ENCODE data around the gene MTHFD2L.

Gene MTHFD2L

DNA sequence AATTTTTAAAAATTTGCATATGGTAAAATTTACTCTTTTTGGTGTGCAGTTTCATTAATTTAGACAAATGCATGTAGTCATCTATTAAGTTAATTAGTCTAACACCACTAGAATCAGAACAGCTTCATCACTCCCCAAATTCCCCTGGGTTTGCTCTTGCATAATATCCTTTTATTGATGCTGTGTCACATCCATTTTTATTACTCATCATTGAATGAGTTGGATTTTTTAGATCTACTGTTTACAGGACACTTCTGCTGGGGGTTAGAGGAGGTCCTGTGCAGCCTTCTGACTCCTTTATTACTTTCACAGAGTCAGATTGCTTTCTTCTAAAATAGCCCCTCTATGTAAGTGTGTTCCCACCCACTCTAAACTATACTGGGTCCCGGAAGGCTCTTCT, 65.9 kb downstream of the MTHFD2L start:
- no CpG with 5 or more reads among the region's 1 CpG for WGBS (ENCODE audit: extremely low coverage, insufficient coverage, low lambda C conversion rate)
- H2AK5ac ChIP-seq (ENCODE audit: low read length), result no peak overlapping the region
- H3K4me2 ChIP-seq (ENCODE audit: low read length), result no peak overlapping the region
- no peaks in the 10 kb centered on the region for H3K79me1 ChIP-seq (ENCODE audit: low read length)
- no peak overlapping the region for H3K9ac ChIP-seq (ENCODE audit: low read length)
- no peaks in the 10 kb centered on the region for H3K27me3 ChIP-seq (ENCODE audit: insufficient read depth, low read length, poor library complexity)
- no peak overlapping the region for H4K8ac ChIP-seq (ENCODE audit: low read depth, low read length)
- no peak overlapping the region for H2BK15ac ChIP-seq (replicated peaks; ENCODE audit: low read depth)
- no peak overlapping the region for H3K4ac ChIP-seq (ENCODE audit: low read depth, low read length)
- no peak overlapping the region for H4K5ac ChIP-seq (ENCODE audit: low read length)
- DNase-seq, result no peak
- H3K18ac ChIP-seq (ENCODE audit: low read length), result no peak overlapping the region
- no peaks in the 10 kb centered on the region for H3K79me2 ChIP-seq (ENCODE audit: control insufficient read depth, insufficient read depth, low read length)
- H3K4me3 ChIP-seq (ENCODE audit: low read length), result no peak overlapping the region
- H3K4me1 ChIP-seq (ENCODE audit: control insufficient read depth, low read depth, low read length), result no peaks in the 10 kb centered on the region
- no peaks in the 10 kb centered on the region for H3K36me3 ChIP-seq (ENCODE audit: control insufficient read depth, insufficient read depth, low read length)
- H3K23ac ChIP-seq (ENCODE audit: low read length), result no peak overlapping the region
- no peak overlapping the region for H3K56ac ChIP-seq (ENCODE audit: low read length)
- H2BK5ac ChIP-seq (ENCODE audit: low read length), result no peak overlapping the region
- H3K27ac ChIP-seq (ENCODE audit: low read depth, low read length), result no peak overlapping the region
- no peak overlapping the region for H2BK120ac ChIP-seq (ENCODE audit: low read depth, low read length)

DNA sequence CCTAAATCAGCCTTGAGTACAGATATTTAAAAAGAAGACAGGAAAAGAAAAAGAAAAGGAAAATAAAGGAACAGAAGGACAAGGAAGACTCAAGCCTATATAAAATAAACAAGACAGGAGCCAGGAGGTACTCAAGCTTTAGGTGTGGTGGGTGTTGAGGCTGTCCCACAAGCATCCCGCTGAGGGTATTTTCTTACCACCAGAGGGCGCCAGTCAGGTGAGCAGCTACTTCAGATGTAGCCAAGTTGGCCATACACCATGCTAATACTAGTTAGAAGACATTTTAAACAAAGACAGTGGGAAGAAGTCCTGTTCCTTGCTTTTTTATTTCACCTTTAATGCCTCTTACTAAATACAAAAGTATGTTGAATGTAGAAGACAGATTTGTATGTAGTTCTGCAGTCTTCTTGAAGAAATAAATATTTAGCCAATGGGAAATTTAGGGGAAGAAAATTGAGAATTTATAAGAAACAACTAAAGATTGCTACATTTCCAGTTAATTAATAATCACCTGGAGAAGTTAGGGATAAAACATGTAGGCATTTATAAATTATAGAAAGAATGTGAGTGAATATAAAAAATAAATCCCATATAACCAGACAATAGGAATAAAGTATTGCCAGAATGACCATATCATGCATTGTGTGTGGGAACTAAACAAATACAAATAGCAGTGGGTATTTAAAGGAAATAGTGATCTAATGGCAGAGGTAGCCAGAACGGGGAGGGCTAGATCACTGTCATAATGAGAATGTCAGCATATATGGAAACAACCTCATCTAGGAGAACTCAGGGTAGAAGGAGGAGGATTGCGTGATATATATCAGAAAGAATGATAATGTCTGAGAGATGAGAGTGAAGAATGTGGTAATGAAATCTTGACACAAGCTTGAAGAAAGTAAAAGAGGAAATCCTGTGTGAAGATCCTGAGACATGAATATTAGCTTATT, 71.0 kb downstream of the MTHFD2L start:
- no CpG with 5 or more reads among the region's 4 CpGs for WGBS (ENCODE audit: extremely low coverage, insufficient coverage, low lambda C conversion rate)
- H3K56ac ChIP-seq (ENCODE audit: low read length), result no peak overlapping the region
- peak; percentile 88 for DNase-seq

DNA sequence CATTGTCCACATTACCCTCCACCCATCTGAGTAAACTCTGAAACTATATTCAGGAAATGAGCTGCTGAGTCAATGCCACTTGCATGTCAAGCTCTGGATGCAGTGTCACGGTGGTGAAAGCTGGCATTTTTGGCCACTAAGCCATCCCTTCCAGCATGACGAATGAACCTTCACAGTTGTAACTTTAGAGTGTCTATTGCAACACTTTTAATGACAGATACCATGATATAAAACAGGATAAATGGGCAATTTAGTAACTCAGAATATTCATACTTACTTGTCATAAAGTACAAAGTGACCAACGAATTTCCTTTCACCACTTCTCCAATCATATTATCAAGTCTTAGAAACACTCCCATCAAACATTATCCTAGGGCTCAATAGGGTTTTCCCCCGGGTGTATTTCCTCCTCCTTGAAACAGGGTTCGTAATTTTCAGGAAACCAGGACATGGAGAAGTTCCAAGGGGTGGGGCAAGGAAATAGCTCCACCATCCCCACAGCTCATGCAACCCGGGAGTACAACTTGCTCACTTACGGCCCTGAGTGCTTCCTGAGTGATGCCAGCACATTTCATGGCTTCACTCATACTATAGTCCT, 73.1 kb downstream of the MTHFD2L start:
- no CpG with 5 or more reads among the region's 7 CpGs for WGBS (ENCODE audit: extremely low coverage, insufficient coverage, low lambda C conversion rate)
- no peak overlapping the region for H3K9ac ChIP-seq (ENCODE audit: low read length)

More for the DNA sequence above, 71.0 kb downstream of the MTHFD2L start:
- Histone ChIP-seq H3K4ac (ENCODE audit: low read depth, low read length) (no peak overlapping the region), H4K5ac (ENCODE audit: low read length) (no peak overlapping the region), H3K79me2 (ENCODE audit: control insufficient read depth, insufficient read depth, low read length) (no peaks in the 10 kb centered on the region), H2BK15ac (replicated peaks; ENCODE audit: low read depth) (no peak overlapping the region), H3K9ac (ENCODE audit: low read length) (no peak overlapping the region), H3K27ac (ENCODE audit: low read depth, low read length) (no peak overlapping the region), H3K79me1 (ENCODE audit: low read length) (no peaks in the 10 kb centered on the region), H2BK5ac (ENCODE audit: low read length) (no peak overlapping the region), H3K4me3 (ENCODE audit: low read length) (no peak overlapping the region), H2AK5ac (ENCODE audit: low read length) (no peak overlapping the region), H2BK120ac (ENCODE audit: low read depth, low read length) (no peak overlapping the region), H3K18ac (ENCODE audit: low read length) (no peak overlapping the region), H3K27me3 (ENCODE audit: insufficient read depth, low read length, poor library complexity) (no peaks in the 10 kb centered on the region), H3K36me3 (ENCODE audit: control insufficient read depth, insufficient read depth, low read length) (no peaks in the 10 kb centered on the region), H4K8ac (ENCODE audit: low read depth, low read length) (no peak overlapping the region), H3K23ac (ENCODE audit: low read length) (no peak overlapping the region), H3K4me2 (ENCODE audit: low read length) (no peak overlapping the region), H3K4me1 (ENCODE audit: control insufficient read depth, low read depth, low read length) (no peaks in the 10 kb centered on the region)

DNA sequence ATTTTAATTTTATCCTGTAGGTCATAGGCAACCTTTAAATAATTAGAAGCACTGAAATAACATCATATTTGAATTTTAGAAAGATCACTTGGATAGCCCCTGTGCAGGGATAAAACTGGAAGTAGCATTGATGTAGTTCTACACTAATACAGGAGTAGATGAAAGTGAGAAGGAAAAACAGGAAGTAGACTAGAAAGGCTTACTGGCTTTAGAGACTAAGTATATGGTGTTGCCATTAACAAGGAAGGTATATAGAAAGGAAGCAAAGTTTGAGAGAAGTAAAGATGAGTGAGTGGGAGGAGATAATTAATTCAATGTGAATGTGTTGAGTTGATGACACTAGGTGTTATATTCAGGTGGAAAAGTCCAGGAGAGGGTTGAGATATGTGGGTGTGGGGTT, 77.2 kb downstream of the MTHFD2L start:
- H3K36me3 ChIP-seq (ENCODE audit: control insufficient read depth, insufficient read depth, low read length), result no peaks in the 10 kb centered on the region
- DNase-seq, result no peak
- no peak overlapping the region for H3K27ac ChIP-seq (ENCODE audit: low read depth, low read length)
- no peaks in the 10 kb centered on the region for H3K27me3 ChIP-seq (ENCODE audit: insufficient read depth, low read length, poor library complexity)
- H3K4me2 ChIP-seq (ENCODE audit: low read length), result no peak overlapping the region
- no peak overlapping the region for H3K56ac ChIP-seq (ENCODE audit: low read length)
- H3K4ac ChIP-seq (ENCODE audit: low read depth, low read length), result no peak overlapping the region
- no peaks in the 10 kb centered on the region for H3K79me1 ChIP-seq (ENCODE audit: low read length)
- no peak overlapping the region for H2AK5ac ChIP-seq (ENCODE audit: low read length)
- H4K5ac ChIP-seq (ENCODE audit: low read length), result no peak overlapping the region
- H3K23ac ChIP-seq (ENCODE audit: low read length), result no peak overlapping the region
- H2BK120ac ChIP-seq (ENCODE audit: low read depth, low read length), result no peak overlapping the region
- H3K18ac ChIP-seq (ENCODE audit: low read length), result no peak overlapping the region
- H2BK5ac ChIP-seq (ENCODE audit: low read length), result no peak overlapping the region
- H4K8ac ChIP-seq (ENCODE audit: low read depth, low read length), result no peak overlapping the region
- H3K79me2 ChIP-seq (ENCODE audit: control insufficient read depth, insufficient read depth, low read length), result no peaks in the 10 kb centered on the region
- H3K4me3 ChIP-seq (ENCODE audit: low read length), result no peak overlapping the region
- no peak overlapping the region for H2BK15ac ChIP-seq (replicated peaks; ENCODE audit: low read depth)
- H3K9ac ChIP-seq (ENCODE audit: low read length), result no peak overlapping the region
- H3K4me1 ChIP-seq (ENCODE audit: control insufficient read depth, low read depth, low read length), result no peaks in the 10 kb centered on the region

More for the DNA sequence above, 73.1 kb downstream of the MTHFD2L start:
- no peaks in the 10 kb centered on the region for H3K79me1 ChIP-seq (ENCODE audit: low read length)
- no peak overlapping the region for H3K4me2 ChIP-seq (ENCODE audit: low read length)
- no peak overlapping the region for H4K5ac ChIP-seq (ENCODE audit: low read length)
- H2AK5ac ChIP-seq (ENCODE audit: low read length), result no peak overlapping the region
- no peak overlapping the region for H2BK5ac ChIP-seq (ENCODE audit: low read length)
- H3K27me3 ChIP-seq (ENCODE audit: insufficient read depth, low read length, poor library complexity), result no peaks in the 10 kb centered on the region
- H2BK15ac ChIP-seq (replicated peaks; ENCODE audit: low read depth), result no peak overlapping the region
- H2BK120ac ChIP-seq (ENCODE audit: low read depth, low read length), result no peak overlapping the region
- H3K36me3 ChIP-seq (ENCODE audit: control insufficient read depth, insufficient read depth, low read length), result no peaks in the 10 kb centered on the region
- H3K27ac ChIP-seq (ENCODE audit: low read depth, low read length), result no peak overlapping the region
- H3K18ac ChIP-seq (ENCODE audit: low read length), result no peak overlapping the region
- no peak for DNase-seq
- no peak overlapping the region for H3K23ac ChIP-seq (ENCODE audit: low read length)
- no peak overlapping the region for H3K4ac ChIP-seq (ENCODE audit: low read depth, low read length)
- H4K8ac ChIP-seq (ENCODE audit: low read depth, low read length), result no peak overlapping the region
- H3K56ac ChIP-seq (ENCODE audit: low read length), result no peak overlapping the region
- H3K4me1 ChIP-seq (ENCODE audit: control insufficient read depth, low read depth, low read length), result no peaks in the 10 kb centered on the region
- no peaks in the 10 kb centered on the region for H3K79me2 ChIP-seq (ENCODE audit: control insufficient read depth, insufficient read depth, low read length)
- H3K4me3 ChIP-seq (ENCODE audit: low read length), result no peak overlapping the region

DNA sequence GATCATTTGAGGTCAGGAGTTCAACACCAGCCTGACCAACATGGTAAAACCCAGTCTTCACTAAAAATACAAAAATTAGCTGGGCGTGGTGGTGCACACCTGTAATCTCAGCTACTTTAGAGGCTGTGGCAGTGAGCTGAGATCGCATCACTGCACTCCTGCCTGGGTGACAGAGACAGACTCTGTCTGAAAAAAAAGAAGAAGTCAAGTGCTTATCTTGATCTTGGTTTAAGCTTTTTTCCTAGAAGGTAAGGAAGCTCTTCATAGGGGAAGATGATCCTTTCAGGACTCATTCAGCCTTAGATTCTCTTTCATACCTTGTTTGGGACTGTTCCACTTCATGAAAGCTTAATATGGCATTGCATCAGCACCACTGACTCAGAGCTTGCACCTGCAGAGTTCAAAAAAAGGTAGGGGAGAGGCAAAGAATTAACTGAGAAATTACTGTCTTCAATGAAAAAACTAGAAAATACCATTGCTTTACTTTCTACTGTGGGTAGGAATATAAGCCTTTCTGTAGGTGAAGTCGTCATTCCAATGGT, 79.6 kb downstream of the MTHFD2L start:
- Histone ChIP-seq H4K5ac (ENCODE audit: low read length) (no peak overlapping the region), H3K18ac (ENCODE audit: low read length) (no peak overlapping the region), H3K23ac (ENCODE audit: low read length) (no peak overlapping the region), H3K4me2 (ENCODE audit: low read length) (no peak overlapping the region), H3K56ac (ENCODE audit: low read length) (no peak overlapping the region), H3K4ac (ENCODE audit: low read depth, low read length) (no peak overlapping the region), H2BK5ac (ENCODE audit: low read length) (no peak overlapping the region), H3K36me3 (ENCODE audit: control insufficient read depth, insufficient read depth, low read length) (no peaks in the 10 kb centered on the region), H3K9ac (ENCODE audit: low read length) (no peak overlapping the region), H3K27me3 (ENCODE audit: insufficient read depth, low read length, poor library complexity) (no peaks in the 10 kb centered on the region), H4K8ac (ENCODE audit: low read depth, low read length) (no peak overlapping the region), H3K79me1 (ENCODE audit: low read length) (no peaks in the 10 kb centered on the region), H3K79me2 (ENCODE audit: control insufficient read depth, insufficient read depth, low read length) (no peaks in the 10 kb centered on the region), H3K4me1 (ENCODE audit: control insufficient read depth, low read depth, low read length) (no peaks in the 10 kb centered on the region), H3K4me3 (ENCODE audit: low read length) (no peak overlapping the region), H2BK15ac (replicated peaks; ENCODE audit: low read depth) (no peak overlapping the region), H2BK120ac (ENCODE audit: low read depth, low read length) (no peak overlapping the region), H2AK5ac (ENCODE audit: low read length) (no peak overlapping the region), H3K27ac (ENCODE audit: low read depth, low read length) (no peak overlapping the region)
- no peak for DNase-seq
- WGBS (ENCODE audit: extremely low coverage, insufficient coverage, low lambda C conversion rate), result no CpG with 5 or more reads among the region's 3 CpGs
